Activated CD4-positive, alpha-beta memory T cell treated with anti-CD3 and anti-CD28 coated beads for 36 hours (primary cell): ENCODE measurements around the gene ADAMTSL3. TPM values are rescaled to one million over a fixed set of nuclear protein-coding genes. Genes with fewer than 3 reads are reported as not detected.

Experiments used
- CTCF ChIA-PET: fragments of 350-600 bp; sonication (Branson Sonifier 250); formaldehyde crosslinking; loops from one replicate; lab custom pipeline; 2021; ENCODE audit warnings: antibody characterized with exemption, inconsistent platforms; lab: Charles Lee
- POLR2A ChIA-PET: fragments of 350-600 bp; sonication (Branson Sonifier 250); formaldehyde crosslinking; loops from one replicate; lab custom pipeline; 2021; ENCODE audit warnings: antibody characterized with exemption; lab: Charles Lee
- DNase-seq: peaks from one replicate; pipeline ENCODE4 v3.0.0-alpha.2; 2020
- H3K27ac Mint-ChIP-seq: one replicate; pipeline ENCODE4 v1.8.0; 2021; ENCODE audit warnings: mixed read lengths
- H3K27me3 Mint-ChIP-seq: one replicate; pipeline ENCODE4 v1.8.0; 2021; ENCODE audit warnings: mixed read lengths
- H3K36me3 Mint-ChIP-seq: one replicate; pipeline ENCODE4 v1.8.0; 2021; ENCODE audit warnings: mixed read lengths
- H3K4me1 Mint-ChIP-seq: one replicate; pipeline ENCODE4 v1.8.0; 2021; ENCODE audit warnings: low read depth, mixed read lengths
- H3K4me3 Mint-ChIP-seq: one replicate; pipeline ENCODE4 v1.8.0; 2021; ENCODE audit warnings: mild to moderate bottlenecking, mixed read lengths
- H3K9me3 Mint-ChIP-seq: one replicate; pipeline ENCODE4 v1.8.0; 2021; ENCODE audit warnings: mixed read lengths
- intact Hi-C: fragments of 100-400 bp; cut with micrococcal nuclease; formaldehyde crosslinking; loops from one replicate; pipeline ENCODE4 v1.15.1; 2023
- total RNA-seq, 2 experiments: library from RNA; stranded (reverse); gene quantifications; one replicate each; pipeline ENCODE4 v1.2.3, GENCODE V29; 2021

The ADAMTSL3 gene, protein sequence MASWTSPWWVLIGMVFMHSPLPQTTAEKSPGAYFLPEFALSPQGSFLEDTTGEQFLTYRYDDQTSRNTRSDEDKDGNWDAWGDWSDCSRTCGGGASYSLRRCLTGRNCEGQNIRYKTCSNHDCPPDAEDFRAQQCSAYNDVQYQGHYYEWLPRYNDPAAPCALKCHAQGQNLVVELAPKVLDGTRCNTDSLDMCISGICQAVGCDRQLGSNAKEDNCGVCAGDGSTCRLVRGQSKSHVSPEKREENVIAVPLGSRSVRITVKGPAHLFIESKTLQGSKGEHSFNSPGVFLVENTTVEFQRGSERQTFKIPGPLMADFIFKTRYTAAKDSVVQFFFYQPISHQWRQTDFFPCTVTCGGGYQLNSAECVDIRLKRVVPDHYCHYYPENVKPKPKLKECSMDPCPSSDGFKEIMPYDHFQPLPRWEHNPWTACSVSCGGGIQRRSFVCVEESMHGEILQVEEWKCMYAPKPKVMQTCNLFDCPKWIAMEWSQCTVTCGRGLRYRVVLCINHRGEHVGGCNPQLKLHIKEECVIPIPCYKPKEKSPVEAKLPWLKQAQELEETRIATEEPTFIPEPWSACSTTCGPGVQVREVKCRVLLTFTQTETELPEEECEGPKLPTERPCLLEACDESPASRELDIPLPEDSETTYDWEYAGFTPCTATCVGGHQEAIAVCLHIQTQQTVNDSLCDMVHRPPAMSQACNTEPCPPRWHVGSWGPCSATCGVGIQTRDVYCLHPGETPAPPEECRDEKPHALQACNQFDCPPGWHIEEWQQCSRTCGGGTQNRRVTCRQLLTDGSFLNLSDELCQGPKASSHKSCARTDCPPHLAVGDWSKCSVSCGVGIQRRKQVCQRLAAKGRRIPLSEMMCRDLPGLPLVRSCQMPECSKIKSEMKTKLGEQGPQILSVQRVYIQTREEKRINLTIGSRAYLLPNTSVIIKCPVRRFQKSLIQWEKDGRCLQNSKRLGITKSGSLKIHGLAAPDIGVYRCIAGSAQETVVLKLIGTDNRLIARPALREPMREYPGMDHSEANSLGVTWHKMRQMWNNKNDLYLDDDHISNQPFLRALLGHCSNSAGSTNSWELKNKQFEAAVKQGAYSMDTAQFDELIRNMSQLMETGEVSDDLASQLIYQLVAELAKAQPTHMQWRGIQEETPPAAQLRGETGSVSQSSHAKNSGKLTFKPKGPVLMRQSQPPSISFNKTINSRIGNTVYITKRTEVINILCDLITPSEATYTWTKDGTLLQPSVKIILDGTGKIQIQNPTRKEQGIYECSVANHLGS (N-terminal part only)
- not detected for total RNA-seq

- H3K4me3 Mint-ChIP-seq = no peak within 1 kb of the TSS
- peaks cover 22% of the 10 kb centered on the region for H3K27me3 Mint-ChIP-seq
- H3K36me3 Mint-ChIP-seq = no peaks in the 10 kb centered on the region
- CTCF ChIA-PET = no interaction called here
- POLR2A ChIA-PET = no interaction called here
- H3K4me1 Mint-ChIP-seq = no peaks in the 10 kb centered on the region
- no peak for DNase-seq
- H3K27ac Mint-ChIP-seq = no peak within 1 kb of the TSS
- intact Hi-C loops = no loop called here
- no peaks in the 10 kb centered on the region for H3K9me3 Mint-ChIP-seq
Observed at GRCh38 chr15:83653639-83654378, at the start of gene ADAMTSL3. ADAMTSL3 (plus strand) TSS chr15:83654123; CDS start chr15:83655762, 1,639 bp downstream.

DNA sequence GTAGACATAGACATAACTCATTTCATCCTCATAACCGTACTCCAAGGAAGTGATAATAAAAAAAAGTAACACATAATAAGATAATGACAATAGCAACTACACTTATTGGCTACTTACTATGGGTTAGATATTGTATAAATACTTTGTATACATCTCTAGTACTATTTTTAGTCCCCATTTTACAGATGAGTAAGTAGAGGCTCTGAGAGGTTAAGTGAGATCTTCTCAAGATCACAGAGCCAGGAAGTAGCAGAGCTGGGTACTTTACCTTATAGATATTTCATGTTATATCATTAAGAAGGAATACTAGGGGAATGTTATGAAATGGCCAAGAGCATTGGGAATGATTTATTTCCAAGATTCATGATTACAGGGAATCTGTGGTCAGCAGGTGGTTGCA, 49.4 kb upstream of the ADAMTSL3 start:
- H3K4me1 Mint-ChIP-seq = no peaks in the 10 kb centered on the region
- peaks cover 15% of the 10 kb centered on the region for H3K9me3 Mint-ChIP-seq
- no peaks in the 10 kb centered on the region for H3K36me3 Mint-ChIP-seq
- H3K27me3 Mint-ChIP-seq = peaks cover 1% of the 10 kb centered on the region
- DNase-seq = no peak
- no peak overlapping the region for H3K4me3 Mint-ChIP-seq
- ChIA-PET CTCF (no interaction called here), POLR2A (no interaction called here)
- intact Hi-C loops = no loop called here
- H3K27ac Mint-ChIP-seq = no peak overlapping the region

DNA sequence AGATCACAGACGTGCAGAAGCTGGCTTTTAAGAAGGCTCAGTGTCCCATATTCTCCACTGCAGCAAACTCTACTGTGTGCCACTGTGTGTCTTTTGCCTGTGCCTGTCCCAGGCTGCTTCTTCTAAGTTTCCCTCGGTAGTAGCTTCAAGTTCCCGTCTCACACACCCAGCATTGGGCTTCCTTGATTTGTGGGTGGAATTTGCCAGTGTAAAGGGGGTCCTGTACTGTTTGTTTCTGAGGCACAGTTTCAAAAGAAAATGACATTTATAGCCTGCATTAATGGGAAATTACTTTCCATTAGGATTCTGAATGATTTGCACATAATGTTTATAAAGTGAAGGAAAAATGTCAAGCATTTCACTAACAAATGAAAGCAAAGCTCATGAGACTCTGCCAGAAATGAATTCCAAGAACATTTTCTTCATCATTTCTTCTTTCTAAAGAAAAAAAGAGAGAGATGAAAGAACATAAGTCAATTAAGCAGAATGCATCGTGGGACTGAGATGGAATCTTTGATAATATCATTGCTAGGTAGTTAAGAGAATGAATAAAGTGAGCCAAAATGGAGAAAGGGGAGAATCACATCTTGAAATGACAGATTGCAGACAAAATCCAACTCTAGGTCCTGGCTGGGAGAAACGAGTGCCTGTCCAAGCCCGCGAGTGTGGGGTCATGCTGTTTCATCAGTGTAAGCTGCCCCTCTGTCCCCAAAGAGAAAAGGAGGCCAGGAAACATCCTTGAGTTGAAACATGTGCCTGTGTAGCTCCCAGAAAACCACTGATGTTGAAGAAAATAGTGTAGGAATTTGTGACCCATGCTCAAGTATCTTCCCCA, 48.6 kb upstream of the ADAMTSL3 start:
- no peak overlapping the region for H3K27ac Mint-ChIP-seq
- peaks cover 8% of the 10 kb centered on the region for H3K9me3 Mint-ChIP-seq
- H3K4me3 Mint-ChIP-seq = no peak overlapping the region
- H3K36me3 Mint-ChIP-seq = no peaks in the 10 kb centered on the region
- CTCF ChIA-PET = no interaction called here
- POLR2A ChIA-PET = no interaction called here
- peaks cover 1% of the 10 kb centered on the region for H3K27me3 Mint-ChIP-seq
- intact Hi-C loops = no loop called here
- no peak for DNase-seq
- no peaks in the 10 kb centered on the region for H3K4me1 Mint-ChIP-seq

- DNase-seq = no peak
- ChIA-PET CTCF (no interaction called here), POLR2A (no interaction called here)
- intact Hi-C loops = no loop called here
- H3K4me3 Mint-ChIP-seq = no peak overlapping the region
- H3K27me3 Mint-ChIP-seq = peaks cover 1% of the 10 kb centered on the region
- H3K9me3 Mint-ChIP-seq = no peaks in the 10 kb centered on the region
- no peaks in the 10 kb centered on the region for H3K36me3 Mint-ChIP-seq
- H3K27ac Mint-ChIP-seq = no peak overlapping the region
- no peaks in the 10 kb centered on the region for H3K4me1 Mint-ChIP-seq
Observed at GRCh38 chr15:83610132-83610531, 43.8 kb upstream of the ADAMTSL3 start.

GRCh38 chr15:83610901-83611685, 42.8 kb upstream of the ADAMTSL3 start:
- H3K27me3 Mint-ChIP-seq = no peaks in the 10 kb centered on the region
- ChIA-PET CTCF (no interaction called here), POLR2A (no interaction called here)
- no peaks in the 10 kb centered on the region for H3K4me1 Mint-ChIP-seq
- H3K9me3 Mint-ChIP-seq = no peaks in the 10 kb centered on the region
- no peak for DNase-seq
- no peak overlapping the region for H3K4me3 Mint-ChIP-seq
- no peak overlapping the region for H3K27ac Mint-ChIP-seq
- intact Hi-C loops = no loop called here
- H3K36me3 Mint-ChIP-seq = no peaks in the 10 kb centered on the region

- no peak for DNase-seq
- H3K27me3 Mint-ChIP-seq = no peaks in the 10 kb centered on the region
- H3K4me1 Mint-ChIP-seq = no peaks in the 10 kb centered on the region
- no peaks in the 10 kb centered on the region for H3K36me3 Mint-ChIP-seq
- no peak overlapping the region for H3K27ac Mint-ChIP-seq
- CTCF ChIA-PET = no interaction called here
- POLR2A ChIA-PET = no interaction called here
- H3K4me3 Mint-ChIP-seq = no peak overlapping the region
- H3K9me3 Mint-ChIP-seq = no peaks in the 10 kb centered on the region
- intact Hi-C loops = no loop called here
Observed at GRCh38 chr15:83612226-83612625, 41.7 kb upstream of the ADAMTSL3 start.

DNA sequence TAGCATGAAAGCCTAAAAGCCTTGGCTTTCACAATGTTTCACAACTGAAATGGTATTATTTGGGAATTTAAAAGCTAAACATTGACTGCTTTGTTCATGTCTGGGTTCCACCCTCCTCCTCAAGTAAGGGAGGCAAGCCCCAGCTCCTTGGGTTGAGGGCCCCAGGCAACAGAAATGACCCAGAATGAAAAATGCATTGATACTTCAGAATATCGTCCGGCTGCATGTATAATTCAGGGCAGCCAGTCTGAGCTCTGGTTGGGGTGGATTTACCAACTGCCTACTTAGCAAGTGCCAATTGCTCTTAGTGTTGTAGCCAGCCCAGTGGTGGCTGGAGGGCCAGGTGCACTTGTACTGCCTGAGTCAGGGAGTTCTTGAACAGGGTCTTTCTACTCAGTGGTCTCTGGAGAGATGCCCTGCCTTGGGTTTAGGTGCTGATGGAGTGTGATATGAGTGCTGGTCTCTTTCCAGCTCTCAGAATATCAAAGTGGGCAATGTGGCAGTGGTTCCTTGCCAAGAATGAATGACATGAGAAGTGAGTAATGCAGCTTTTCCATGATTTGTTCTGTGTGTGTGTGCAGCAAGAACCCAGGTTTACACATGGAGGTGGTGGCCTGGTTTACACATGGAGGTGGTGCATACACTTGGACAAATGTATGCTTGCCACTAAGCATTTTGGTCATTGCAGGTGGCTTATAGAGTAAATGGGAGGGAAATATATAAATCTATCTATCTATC, 40.9 kb upstream of the ADAMTSL3 start:
- no peaks in the 10 kb centered on the region for H3K36me3 Mint-ChIP-seq
- POLR2A ChIA-PET = no interaction called here
- no peak overlapping the region for H3K27ac Mint-ChIP-seq
- no peak overlapping the region for H3K4me3 Mint-ChIP-seq
- DNase-seq = no peak
- no peaks in the 10 kb centered on the region for H3K4me1 Mint-ChIP-seq
- H3K9me3 Mint-ChIP-seq = no peaks in the 10 kb centered on the region
- CTCF ChIA-PET = no interaction called here
- no peaks in the 10 kb centered on the region for H3K27me3 Mint-ChIP-seq
- intact Hi-C loops = no loop called here

DNA sequence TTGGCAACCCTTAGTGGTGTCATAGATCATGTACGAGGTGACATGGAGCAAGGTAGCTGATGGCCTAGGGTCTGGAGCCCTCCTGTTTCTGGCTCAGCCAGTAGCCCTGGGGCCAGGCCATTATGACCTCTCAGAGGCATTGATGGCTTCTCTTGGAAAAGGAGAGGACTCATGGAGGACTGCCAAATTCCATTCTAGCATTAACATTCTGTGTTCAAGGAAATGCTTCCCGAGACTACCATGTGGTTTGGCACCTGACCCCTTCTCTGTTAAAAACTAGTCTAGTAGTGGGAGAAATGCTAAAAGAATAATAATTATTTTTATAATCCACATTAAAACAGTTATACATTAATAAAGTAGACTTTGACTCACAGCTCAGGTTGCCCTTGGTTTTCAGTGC, 40.2 kb upstream of the ADAMTSL3 start:
- H3K36me3 Mint-ChIP-seq = no peaks in the 10 kb centered on the region
- CTCF ChIA-PET = no interaction called here

DNA sequence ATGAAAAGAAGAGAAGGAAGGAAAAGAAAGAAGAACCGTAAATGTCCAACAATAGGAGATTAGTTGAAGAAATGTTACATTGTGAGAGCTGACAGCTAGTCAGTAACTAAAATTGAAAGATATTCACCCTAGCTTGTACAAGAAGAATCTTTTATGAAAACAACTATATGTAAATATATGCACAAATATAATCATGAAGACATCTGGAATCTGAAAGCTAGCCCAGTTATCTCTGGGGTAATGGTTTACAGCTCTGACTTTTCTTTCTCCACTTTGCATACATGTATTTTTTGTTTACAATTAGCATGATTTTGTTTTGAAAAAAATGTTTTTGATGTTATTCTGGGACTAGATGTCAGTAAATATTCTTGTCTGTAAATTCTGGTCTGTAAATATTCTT, 37.1 kb upstream of the ADAMTSL3 start:
- Mint-ChIP-seq H3K27ac (no peak overlapping the region), H3K9me3 (no peaks in the 10 kb centered on the region), H3K4me1 (no peaks in the 10 kb centered on the region), H3K27me3 (no peaks in the 10 kb centered on the region), H3K36me3 (no peaks in the 10 kb centered on the region), H3K4me3 (no peak overlapping the region)
- no peak for DNase-seq
- intact Hi-C loops = no loop called here
- CTCF ChIA-PET = no interaction called here
- POLR2A ChIA-PET = no interaction called here

More for the DNA sequence above, 40.2 kb upstream of the ADAMTSL3 start:
- H3K27ac Mint-ChIP-seq = no peak overlapping the region
- H3K4me3 Mint-ChIP-seq = no peak overlapping the region
- no peaks in the 10 kb centered on the region for H3K4me1 Mint-ChIP-seq
- no peaks in the 10 kb centered on the region for H3K9me3 Mint-ChIP-seq
- intact Hi-C loops = no loop called here
- POLR2A ChIA-PET = interaction anchor here (0.5 kb wide), 1 partner anchor 132 kb away, joined by 4 read pairs; no protein-coding TSS in a partner anchor
- no peaks in the 10 kb centered on the region for H3K27me3 Mint-ChIP-seq
- DNase-seq = no peak

DNA sequence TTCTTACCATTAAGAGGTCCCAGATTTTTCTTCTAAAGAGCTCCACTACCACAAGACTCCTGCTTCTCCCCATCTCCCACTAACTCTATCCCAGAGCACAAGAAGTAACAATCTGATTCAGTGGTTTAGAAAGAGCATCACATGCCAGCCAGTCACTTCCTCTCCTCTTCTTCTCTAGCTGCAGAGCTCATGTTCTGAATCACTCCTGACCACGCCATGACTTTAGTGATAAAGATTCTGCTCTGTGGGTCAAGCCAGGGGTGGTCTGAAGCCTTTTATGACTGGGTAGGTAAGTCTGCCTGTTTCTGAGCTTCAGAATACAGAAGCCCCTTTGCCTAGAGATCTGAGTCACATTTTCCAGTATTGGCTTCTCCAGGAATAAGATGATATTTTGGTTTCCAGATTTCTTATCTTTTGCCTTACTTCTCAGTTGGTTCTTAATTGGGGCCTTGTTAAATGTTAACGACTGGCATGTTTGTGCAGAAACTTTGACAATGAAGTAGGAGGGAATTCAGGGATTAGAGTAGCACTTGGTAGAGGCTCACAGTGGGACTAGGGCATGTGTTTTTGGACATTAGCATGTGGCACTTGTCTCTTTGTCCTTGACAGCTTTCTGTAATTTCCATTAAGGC, 27.6 kb upstream of the ADAMTSL3 start:
- peak; percentile 10 for DNase-seq
- H3K4me3 Mint-ChIP-seq = no peak overlapping the region
- CTCF ChIA-PET = no interaction called here
- intact Hi-C loops = no loop called here
- no peak overlapping the region for H3K27ac Mint-ChIP-seq
- H3K9me3 Mint-ChIP-seq = peaks cover 3% of the 10 kb centered on the region
- no peaks in the 10 kb centered on the region for H3K27me3 Mint-ChIP-seq
- POLR2A ChIA-PET = no interaction called here
- no peaks in the 10 kb centered on the region for H3K4me1 Mint-ChIP-seq
- H3K36me3 Mint-ChIP-seq = no peaks in the 10 kb centered on the region
